Activated CD4-positive, CD25-positive, alpha-beta regulatory T cell (primary cell): Measurements from ENCODE around the gene MLNR.

Source experiments
- DNase-seq, 4 experiments: peaks; one replicate each; lab custom pipeline; 2025; lab: John Stamatoyannopoulos, UW

Gene MLNR

DNA sequence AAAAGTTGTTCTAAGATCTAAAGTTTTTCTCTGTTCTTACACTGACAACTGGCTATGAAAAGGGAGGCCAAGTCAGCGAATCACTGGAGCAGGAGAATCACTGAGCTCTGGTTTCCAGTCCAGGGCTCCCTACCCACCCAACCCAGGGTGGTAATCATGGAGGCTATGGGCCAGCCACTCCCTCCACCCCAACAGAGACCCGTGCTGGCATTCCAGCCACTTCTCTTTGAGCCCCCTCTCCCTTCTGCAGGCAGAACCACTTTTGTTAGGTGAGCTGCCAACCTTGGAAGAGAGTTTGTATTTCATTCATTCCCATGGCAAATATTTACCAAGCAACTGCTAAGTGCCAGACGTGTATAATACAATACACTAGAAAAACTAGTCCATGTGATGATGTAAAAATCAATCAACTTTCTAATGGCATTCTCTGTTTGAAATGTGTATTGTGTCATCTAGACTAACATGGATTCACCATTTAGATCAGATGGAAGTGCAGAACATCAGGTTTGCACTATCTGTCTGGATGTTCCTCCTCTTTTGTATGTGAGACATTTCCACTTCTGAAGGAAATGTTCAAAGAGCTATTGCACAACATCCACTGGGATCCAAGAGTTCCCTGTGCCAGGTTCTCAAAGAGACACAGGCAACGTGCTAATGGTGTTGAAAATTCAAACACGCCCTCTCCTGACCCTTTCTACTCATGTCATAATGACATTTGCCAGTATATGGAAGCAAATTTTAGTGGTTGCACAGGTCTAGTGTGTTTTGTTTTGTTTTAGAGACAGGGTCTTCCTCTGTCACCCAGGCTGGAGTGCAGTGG, 5.3 kb downstream of the MLNR start:
- DNase-seq: no peak

DNA sequence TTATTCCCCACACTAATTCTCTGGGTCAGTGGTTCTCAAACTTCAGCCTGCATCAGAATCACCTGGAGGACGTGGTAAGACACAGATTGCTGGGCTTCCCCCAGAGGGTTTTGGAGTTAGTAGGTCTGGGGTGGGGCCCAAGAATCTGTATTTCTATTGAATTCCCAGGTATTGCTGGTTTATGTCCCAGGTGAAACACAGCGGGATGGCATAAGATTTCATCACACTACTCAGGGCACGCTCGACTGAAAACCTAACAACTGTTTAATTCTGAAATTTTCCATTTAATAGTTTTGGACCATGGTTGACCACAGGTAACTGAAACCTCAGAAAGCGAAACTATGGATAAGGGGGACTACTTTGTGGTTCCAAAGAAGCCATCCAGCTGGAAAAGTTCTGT, 6.5 kb downstream of the MLNR start:
- DNase-seq: no peak

- DNase-seq: no peak
These were observed 14.6 kb downstream of the MLNR start for GRCh38 chr13:49234741-49235140.

GRCh38 chr13:49235856-49236431, 15.8 kb downstream of the MLNR start:
- DNase-seq: no peak

DNA sequence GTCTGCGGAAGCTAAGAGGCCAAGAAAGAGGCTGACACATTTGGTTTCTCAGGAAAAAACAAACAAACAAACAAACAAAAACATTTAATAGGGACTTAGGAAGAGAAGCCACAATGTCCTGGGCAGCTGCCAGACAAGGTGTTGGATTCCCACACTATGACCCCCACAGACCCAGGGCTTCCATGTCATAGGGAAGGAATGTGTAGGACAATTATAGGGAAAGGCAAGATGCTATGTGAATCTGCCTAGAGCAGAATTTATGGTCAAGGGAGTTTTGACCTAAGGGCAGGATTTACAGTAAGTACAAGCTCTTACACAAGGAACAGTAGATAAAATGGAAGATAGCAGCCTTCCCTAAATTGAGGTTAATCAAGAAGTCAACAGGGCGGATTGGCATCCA, 18.5 kb downstream of the MLNR start:
- no peak for DNase-seq

DNA sequence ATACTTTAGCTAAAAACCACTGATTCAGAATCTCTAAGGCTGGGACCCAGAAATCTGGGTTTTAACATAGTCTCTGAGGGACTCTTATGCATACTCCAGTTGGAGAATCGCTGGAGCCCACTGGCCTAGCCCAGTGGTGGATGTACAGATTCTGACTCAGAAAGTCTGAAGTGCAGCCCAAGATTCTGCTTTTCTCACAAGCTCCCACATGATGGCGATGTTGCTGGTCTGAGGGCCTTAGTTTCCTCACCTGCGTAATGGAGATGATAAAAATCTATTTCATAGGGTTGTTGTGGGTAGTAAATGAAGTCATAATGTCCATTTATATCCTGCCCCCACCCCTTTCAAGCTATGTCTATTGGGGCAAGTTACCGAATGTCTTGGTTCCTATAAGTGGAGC, 19.9 kb downstream of the MLNR start:
- no peak for DNase-seq

DNA sequence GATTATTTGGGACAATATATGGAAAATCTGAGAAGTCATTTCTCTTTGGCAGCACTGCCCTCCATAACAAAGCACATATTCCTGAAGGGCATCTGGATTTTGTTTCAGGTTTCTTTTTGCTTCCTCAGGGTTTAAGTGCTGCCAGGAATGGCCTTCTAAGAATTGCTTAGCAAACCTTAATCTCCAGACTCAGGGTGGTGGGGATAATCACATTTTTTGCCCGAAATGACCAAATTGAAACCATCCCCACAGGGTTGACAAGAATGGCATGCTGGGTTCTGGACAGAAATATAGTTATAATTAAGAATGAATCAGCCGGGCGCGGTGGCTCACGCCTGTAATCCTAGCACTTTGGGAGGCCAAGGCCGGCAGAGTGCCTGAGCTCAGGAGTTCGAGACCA, 21.2 kb downstream of the MLNR start:
- DNase-seq: no peak

GRCh38 chr13:49245101-49245500, 25.0 kb downstream of the MLNR start:
- DNase-seq: no peak

GRCh38 chr13:49246850-49247642, 26.9 kb downstream of the MLNR start:
- DNase-seq: no peak

GRCh38 chr13:49247643-49248621, 27.8 kb downstream of the MLNR start, which contains the start of gene CDADC1:
TSS of gene CDADC1 (plus strand) at chr13:49247925. CDS start at chr13:49248038, 113 bp downstream.
- peak; percentile 63 to 77 (median 68) for DNase-seq

GRCh38 chr13:49248622-49249002, 28.5 kb downstream of the MLNR start:
- no peak for DNase-seq

- DNase-seq: no peak
These were observed 31.2 kb downstream of the MLNR start for GRCh38 chr13:49251326-49251725.

DNA sequence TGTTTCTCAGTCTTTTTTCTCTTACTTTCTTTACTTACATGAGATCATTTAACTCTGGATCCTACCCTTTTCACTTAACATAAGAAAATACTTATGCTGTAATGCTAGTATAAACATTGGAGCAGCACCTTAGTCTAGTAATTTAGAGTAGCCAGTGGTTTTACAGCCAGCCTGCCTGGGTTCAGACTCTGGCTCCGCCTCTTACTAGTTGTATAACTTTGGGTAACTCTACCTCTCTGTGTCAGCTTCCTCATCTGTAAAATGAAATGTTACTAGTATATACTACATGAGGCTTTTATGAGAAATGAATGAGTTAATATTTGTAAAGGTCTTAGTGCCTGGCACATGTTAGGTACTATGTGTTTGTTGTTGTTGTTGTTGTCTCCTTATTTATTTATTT, 33.2 kb downstream of the MLNR start:
- no peak for DNase-seq

DNA sequence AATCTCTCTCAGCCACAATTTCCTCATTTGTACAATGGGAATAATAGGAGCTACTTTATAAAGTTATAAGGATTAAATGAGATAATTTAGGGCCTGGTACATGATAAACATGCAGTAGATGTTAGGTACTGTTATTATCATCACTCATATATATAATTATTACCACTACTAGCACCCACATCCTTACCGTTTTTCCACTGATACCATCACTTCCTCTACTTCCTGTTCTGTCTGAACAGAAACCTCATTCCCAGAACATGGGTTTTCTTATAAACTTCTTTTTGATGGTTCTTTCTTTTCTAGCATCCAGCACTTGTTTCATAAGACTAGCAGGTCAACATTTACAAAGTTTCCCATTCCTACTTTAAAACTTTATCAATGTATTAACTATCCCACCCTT, 33.9 kb downstream of the MLNR start:
- DNase-seq: no peak

GRCh38 chr13:49256841-49257240, 36.7 kb downstream of the MLNR start:
- no peak for DNase-seq

DNA sequence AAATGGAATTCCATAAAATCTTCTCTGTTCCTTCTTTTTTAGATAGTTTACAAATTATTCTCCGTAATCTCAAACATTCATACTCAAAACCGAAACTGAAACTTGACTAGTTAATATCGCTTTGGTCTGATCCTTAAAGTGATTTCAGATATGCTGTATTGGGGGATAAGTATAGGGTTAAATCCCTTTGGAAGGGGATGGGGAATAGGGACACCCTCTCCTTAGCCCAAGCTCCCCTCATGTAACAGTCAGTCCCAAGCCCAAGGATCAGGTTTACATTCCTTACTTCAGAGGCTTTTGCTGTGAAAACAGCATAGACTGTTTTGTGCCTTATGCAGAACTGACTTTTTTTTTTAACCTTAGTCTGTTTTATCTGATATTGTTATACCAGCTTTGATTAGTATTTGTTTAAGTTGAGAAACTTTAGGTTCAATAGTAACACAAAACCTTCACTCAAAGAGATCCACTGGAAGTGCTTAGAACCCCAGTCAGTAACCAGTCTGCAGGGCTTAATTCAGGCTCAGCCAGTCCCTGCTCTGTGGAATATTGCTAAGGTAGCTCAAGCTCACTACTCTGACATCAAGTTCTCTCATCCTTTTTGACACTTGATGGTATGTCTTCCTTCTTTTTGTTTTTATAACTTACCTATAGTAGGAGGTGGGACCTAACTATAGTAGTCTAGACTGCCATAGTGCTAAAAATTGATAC, 38.1 kb downstream of the MLNR start:
- no peak for DNase-seq

GRCh38 chr13:49259586-49259985, 39.4 kb downstream of the MLNR start:
- no peak for DNase-seq

GRCh38 chr13:49262634-49263033, 42.5 kb downstream of the MLNR start:
- no peak for DNase-seq

- DNase-seq: no peak
These were observed 45.7 kb downstream of the MLNR start for GRCh38 chr13:49265822-49266221.

DNA sequence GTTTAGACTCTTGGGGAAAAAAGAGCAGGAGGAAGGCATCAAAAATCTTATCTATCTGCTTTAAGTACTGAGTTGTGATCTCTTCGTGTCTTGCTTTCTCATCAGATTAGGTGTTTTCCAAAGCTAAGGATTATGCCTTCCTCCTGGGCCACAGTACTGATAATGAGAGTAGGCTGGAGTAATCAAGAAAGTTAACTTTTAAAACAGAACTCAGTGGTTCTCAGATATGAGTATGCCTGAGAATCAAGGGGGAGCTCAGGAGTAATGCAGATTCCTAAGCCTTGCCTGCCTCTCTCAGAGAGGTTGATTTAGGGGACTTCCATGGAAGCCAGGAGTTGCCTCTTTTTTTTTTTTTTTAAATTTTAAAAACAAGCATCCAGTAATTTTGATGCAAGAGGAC, 51.1 kb downstream of the MLNR start:
- DNase-seq: no peak
